Gastroesophageal sphincter (tissue), 4 donors: ENCODE results near the gene MAN1A2. TPM values are rescaled to one million over a fixed set of nuclear protein-coding genes. Genes with fewer than 3 reads are reported as not detected.

ENCODE experiments used
- ATAC-seq: fragments of 150-250 bp; one replicate; pipeline ENCODE4 v1.9.1; 2016; ENCODE audit warnings: mild to moderate bottlenecking, moderate library complexity
- H3K27ac ChIP-seq, 4 donors: fragments of 200-600 bp; sonication (generic) in 3 of 4; 1 replicate in 3 of 4; 2 replicates in 1 of 4; pipeline ENCODE4 v1.5.1; 2016 to 2019
- H3K27me3 ChIP-seq: fragments of 200-600 bp; sonication (generic); one replicate; pipeline ENCODE4 v1.5.1; 2019
- H3K36me3 ChIP-seq, 2 donors: fragments of 200-600 bp; sonication (generic); one replicate each; pipeline ENCODE4 v1.5.1; 2019; ENCODE audit warnings: control low read depth in 1 of 2
- H3K4me1 ChIP-seq, 3 donors: fragments of 200-600 bp; sonication (generic); 1 replicate in 2 of 3; 2 replicates in 1 of 3; pipeline ENCODE4 v1.5.1; 2016 to 2019; ENCODE audit warnings: control low read depth in 2 of 3
- H3K4me3 ChIP-seq, 2 donors: fragments of 200-600 bp; sonication (generic); one replicate each; pipeline ENCODE4 v1.5.1; 2019; ENCODE audit warnings: mild to moderate bottlenecking in 1 of 2, moderate library complexity in 1 of 2
- H3K9me3 ChIP-seq, 3 donors: fragments of 200-600 bp; sonication (generic); one replicate each; pipeline ENCODE4 v1.5.1; 2017 to 2019; ENCODE audit warnings: control low read depth in 2 of 3
- CTCF ChIP-seq, 4 experiments: fragments of 200-600 bp in 2 of 4; fragments of 450-650 bp in 2 of 4; sonication (generic) in 1 of 4; IDR thresholded peaks; one replicate each; pipeline ENCODE4 v1.5.1; 2017 to 2019; ENCODE audit warnings: antibody characterized with exemption in 4 of 4, mild to moderate bottlenecking in 2 of 4, moderate library complexity in 2 of 4
- EP300 ChIP-seq: sonication (generic); formaldehyde crosslinking; IDR thresholded peaks from one replicate; pipeline ENCODE4 v1.6.1; 2017; ENCODE audit warnings: antibody characterized with exemption, mild to moderate bottlenecking
- POLR2A ChIP-seq, 2 donors: fragments of 450-650 bp; IDR thresholded peaks; one replicate each; pipeline ENCODE4 v1.6.1; 2017; ENCODE audit warnings: antibody characterized with exemption in 2 of 2, mild to moderate bottlenecking in 2 of 2, moderate library complexity in 1 of 2
- POLR2AphosphoS5 ChIP-seq: sonication (generic); formaldehyde crosslinking; IDR thresholded peaks from one replicate; pipeline ENCODE4 v1.6.1; 2017; ENCODE audit warnings: antibody characterized with exemption
- WGBS, 2 donors: methylation state at CpG; one replicate each; pipeline ENCODE4 v1.1.5; 2018; ENCODE audit warnings: low coverage in 1 of 2; 5-methylcytosine and 5-hydroxymethylcytosine counted together
- total RNA-seq, 4 donors: library from RNA; depleted of rRNA; stranded (reverse); fragments of >200 nt; gene quantifications; one replicate each; pipeline ENCODE4 v1.1.0, GENCODE V29; 2016

The MAN1A2 gene
- total RNA-seq, 4 donors from 2014 or later = 42.5 to 62.4 (median 52.3) TPM

- Histone ChIP-seq H3K9me3 (no peaks in the 10 kb centered on the region), H3K27ac (no peak overlapping the region), H3K4me1 (no peaks in the 10 kb centered on the region), H3K4me3 (no peak overlapping the region), H3K27me3 (no peaks in the 10 kb centered on the region), H3K36me3 (no peaks in the 10 kb centered on the region)
- no peak for ATAC-seq
- TF ChIP-seq POLR2A (IDR thresholded peaks at IDR 0.05) = no peak
- TF ChIP-seq POLR2AphosphoS5 = no peak
- TF ChIP-seq CTCF (IDR thresholded peaks at IDR 0.05) = no peak
- no peak for TF ChIP-seq EP300
- 32 to 83% methylated on average over 1 to 2 of the region's 2 CpGs for WGBS, 2 donors
These were observed 31.0 kb upstream of the MAN1A2 start for GRCh38 chr1:117336088-117336817.

GRCh38 chr1:117339866-117340700 lies 27.2 kb upstream of the MAN1A2 start:
- no peak for ATAC-seq
- TF ChIP-seq POLR2A (IDR thresholded peaks at IDR 0.05) (no peak), EP300 (no peak), POLR2AphosphoS5 (no peak), CTCF (IDR thresholded peaks at IDR 0.05) (no peak)
- Histone ChIP-seq H3K27ac (no peak overlapping the region), H3K27me3 (no peaks in the 10 kb centered on the region), H3K4me1 (no peaks in the 10 kb centered on the region), H3K9me3 (no peaks in the 10 kb centered on the region), H3K4me3 (no peak overlapping the region), H3K36me3 (no peaks in the 10 kb centered on the region)
- WGBS, 2 donors = 64 to 68% methylated on average over 6 of the region's 6 CpGs

- TF ChIP-seq POLR2AphosphoS5 (no peak), EP300 (no peak), CTCF (IDR thresholded peaks at IDR 0.05) (no peak), POLR2A (IDR thresholded peaks at IDR 0.05) (no peak)
- Histone ChIP-seq H3K4me3 (no peak overlapping the region), H3K27me3 (no peaks in the 10 kb centered on the region), H3K36me3 (no peaks in the 10 kb centered on the region), H3K4me1 (no peaks in the 10 kb centered on the region), H3K27ac (no peak overlapping the region), H3K9me3 (no peaks in the 10 kb centered on the region)
- 86 to 96% methylated on average over 4 to 5 of the region's 5 CpGs for WGBS, 2 donors
- no peak for ATAC-seq
These were observed 26.1 kb upstream of the MAN1A2 start for GRCh38 chr1:117341123-117341522.

GRCh38 chr1:117342397-117342796 lies 24.9 kb upstream of the MAN1A2 start:
- ATAC-seq = no peak
- WGBS, 2 donors = 84 to 92% methylated on average over 2 of the region's 2 CpGs

More at GRCh38 chr1:117342397-117342796, 24.9 kb upstream of the MAN1A2 start:
- H3K36me3 ChIP-seq = no peaks in the 10 kb centered on the region
- H3K9me3 ChIP-seq = no peaks in the 10 kb centered on the region
- no peaks in the 10 kb centered on the region for H3K4me1 ChIP-seq
- no peak overlapping the region for H3K27ac ChIP-seq
- TF ChIP-seq CTCF (IDR thresholded peaks at IDR 0.05) (no peak), POLR2AphosphoS5 (no peak), POLR2A (IDR thresholded peaks at IDR 0.05) (no peak), EP300 (no peak)
- no peaks in the 10 kb centered on the region for H3K27me3 ChIP-seq
- no peak overlapping the region for H3K4me3 ChIP-seq
